ENCODE measurements around the gene UTS2B.
"Not testable (repeated sequence)": the region's sequence is repeated elsewhere in the genome, so short reads cannot be mapped to it uniquely, and the experiment has no call there.

Gene UTS2B

DNA sequence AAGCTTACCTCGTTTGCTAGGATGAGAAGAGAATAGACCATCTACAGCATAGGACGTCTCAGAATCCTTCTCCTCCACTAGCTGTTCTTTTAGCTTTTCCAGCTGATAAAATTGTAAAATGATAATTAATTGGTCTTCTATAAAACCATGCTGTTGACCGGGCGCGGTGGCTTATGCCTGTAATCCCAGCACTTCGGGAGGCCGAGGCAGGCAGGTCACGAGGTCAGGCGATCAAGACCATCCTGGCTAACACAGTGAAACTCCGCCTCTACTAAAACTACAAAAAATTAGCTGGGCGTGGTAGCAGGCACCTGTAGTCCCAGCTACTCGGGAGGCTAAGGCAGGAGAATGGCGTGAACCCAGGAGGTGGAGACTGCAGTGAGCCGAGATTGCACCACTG is 55.1 kb downstream of the UTS2B start:
- not testable (repeated sequence) for DNase-seq

DNA sequence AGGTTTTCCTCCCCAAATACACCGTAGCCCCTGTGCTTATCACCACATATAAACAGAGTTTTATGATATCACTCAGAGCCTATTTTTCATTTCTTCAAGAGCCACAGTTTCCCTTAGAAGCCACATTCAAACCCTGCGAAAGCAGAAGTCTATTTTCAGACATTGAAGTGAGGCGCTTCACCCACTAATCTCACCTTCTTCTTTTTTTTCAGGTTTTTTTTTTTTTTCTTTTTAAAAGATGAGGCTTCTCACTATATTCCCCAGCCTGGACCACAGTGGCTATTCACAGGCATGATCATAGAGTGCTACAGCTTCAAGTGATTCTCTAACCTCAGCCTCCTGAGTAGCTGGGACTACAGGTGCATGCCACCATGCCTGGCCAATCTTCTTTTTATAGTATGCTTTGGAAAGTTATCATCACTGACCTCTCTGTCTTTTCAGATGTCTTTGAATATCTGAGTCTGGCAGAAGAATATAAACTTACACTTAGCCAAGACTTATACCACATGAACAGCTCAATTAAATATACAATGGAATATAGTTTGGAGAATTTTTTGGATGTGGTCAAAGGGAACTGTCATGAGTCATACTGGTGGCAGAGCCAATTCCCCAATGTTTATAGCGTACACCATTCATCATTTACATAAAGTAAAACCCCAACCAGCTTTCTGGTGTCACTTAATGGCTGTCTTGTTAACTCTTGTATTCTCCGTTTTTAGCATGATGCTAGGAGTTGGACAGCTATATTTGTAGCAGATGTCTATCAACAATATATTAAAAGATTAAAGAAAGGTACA is 60.8 kb downstream of the UTS2B start:
- DNase-seq: no peak

GRCh38 chr3:191268737-191269136 is 61.6 kb downstream of the UTS2B start:
- no peak for DNase-seq

DNA sequence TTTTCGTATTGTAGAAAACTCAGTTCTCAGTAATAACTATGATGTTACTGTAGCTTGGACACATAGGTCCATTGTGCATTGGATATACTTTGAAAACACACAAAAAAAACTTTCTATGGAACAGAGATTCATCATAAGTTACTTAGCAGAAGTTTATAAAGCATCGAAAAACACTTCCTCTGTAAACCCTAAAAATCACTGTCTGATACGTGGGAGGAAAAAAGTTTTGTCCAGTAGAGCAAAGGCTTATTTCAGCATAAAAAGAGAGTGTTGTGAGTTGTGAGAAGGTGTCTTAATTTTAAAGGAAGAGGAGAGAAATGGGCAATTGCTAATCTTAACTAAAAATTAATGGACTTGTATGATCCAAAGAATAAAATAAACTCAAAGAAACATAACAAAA is 66.5 kb downstream of the UTS2B start:
- no peak for DNase-seq

DNA sequence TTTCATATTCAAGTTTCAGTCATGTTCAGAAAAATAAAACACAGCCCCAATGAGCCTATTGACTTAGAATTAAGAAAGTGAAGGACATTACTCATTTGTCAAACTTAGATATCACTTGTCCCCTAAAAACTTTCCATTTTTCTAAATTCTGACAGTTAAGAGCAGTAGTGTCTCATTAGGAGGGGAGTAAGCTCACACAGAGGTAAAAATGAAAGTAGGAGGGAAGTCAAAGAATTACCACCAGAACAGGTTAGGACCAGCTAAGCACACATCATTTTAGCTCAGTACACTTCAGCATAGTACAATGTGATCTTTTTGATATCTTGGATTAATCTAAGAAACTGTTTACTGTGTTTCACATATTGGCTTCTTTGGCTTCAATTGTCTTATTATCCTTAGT is 67.0 kb downstream of the UTS2B start:
- no peak for DNase-seq

GRCh38 chr3:191262650-191263049 is 67.7 kb downstream of the UTS2B start:
- DNase-seq: no peak

DNA sequence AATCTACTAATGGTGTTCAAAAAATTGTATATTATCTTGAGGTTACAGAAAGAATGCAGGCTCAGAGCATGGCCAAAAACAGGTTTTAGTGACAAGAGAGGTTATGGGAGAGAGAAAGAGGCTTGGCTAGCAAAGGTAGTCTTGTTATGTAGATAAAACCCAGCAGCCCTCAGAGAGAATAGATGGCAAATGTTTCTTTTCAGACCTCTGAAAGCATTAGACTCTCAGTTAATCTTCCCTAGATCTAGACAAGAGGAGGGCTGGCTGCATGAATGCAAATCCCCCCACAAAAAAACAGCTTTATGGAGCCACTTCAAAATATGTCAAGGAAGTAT is 69.1 kb downstream of the UTS2B start:
- DNase-seq: no peak

DNA sequence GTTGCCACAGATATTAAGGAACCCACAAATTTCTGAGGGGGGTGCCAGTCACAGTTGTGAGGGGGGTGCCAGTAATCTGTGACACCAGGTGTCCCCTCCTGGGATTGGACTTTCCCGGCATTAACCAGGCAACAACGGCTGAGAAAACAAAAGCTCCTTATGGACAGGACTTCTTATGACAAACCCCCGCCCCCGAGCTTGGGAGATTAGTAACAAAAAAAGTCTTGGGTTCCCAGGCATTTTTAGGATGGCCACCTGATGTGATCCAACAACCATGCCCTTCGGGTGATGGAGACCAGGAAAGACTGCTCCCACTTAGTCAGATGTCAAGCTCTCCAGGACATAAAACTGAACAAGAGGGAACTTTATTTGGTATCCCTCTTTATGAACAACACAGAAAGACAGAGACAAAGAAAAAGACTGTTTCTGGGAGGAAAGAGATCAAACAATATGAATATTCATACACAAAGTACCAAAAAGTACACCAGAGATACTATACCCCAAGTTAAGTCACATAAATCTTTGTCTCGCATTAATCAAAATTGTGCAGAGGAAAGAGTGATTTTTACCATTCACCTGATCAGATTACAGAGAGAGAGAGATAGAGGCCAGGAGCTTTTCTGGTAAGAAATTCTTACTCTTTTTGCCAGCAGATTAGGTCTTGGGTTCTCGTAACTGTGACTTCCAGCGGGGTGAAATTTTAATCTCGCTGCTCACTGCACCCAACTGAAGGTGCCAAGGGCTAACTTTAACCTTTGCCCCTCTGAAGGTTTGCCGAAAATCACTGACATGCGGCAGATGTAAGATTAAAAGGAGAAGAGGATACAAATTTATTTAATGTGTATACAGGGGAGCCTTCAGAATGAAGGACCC is 69.7 kb downstream of the UTS2B start:
- DNase-seq: no peak

DNA sequence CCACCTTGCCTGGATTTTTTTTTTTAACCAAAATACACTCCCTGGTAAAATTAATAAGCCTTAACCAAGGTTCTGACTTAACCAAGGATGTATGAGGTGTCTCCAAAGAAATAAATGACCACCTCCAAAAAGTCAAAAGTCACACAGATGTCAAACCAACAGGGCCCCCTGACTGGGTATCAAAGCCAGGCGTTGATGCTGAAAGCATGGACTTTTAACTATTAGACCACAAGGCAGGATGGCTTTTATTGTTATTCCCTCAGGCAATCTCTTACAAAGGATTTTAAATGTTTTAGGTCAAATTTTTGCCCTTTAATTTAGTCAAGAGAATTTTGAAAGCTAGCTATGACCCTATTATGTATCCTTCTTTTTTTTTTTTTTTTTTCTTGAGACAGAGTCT is 70.8 kb downstream of the UTS2B start:
- DNase-seq: no peak

GRCh38 chr3:191257286-191257685 is 73.0 kb downstream of the UTS2B start:
- no peak for DNase-seq

GRCh38 chr3:191256405-191256804 is 73.9 kb downstream of the UTS2B start:
- DNase-seq: no peak

GRCh38 chr3:191255156-191255555 is 75.2 kb downstream of the UTS2B start:
- DNase-seq: no peak

- no peak for DNase-seq
Measured at GRCh38 chr3:191254098-191254873, 76.0 kb downstream of the UTS2B start.

DNA sequence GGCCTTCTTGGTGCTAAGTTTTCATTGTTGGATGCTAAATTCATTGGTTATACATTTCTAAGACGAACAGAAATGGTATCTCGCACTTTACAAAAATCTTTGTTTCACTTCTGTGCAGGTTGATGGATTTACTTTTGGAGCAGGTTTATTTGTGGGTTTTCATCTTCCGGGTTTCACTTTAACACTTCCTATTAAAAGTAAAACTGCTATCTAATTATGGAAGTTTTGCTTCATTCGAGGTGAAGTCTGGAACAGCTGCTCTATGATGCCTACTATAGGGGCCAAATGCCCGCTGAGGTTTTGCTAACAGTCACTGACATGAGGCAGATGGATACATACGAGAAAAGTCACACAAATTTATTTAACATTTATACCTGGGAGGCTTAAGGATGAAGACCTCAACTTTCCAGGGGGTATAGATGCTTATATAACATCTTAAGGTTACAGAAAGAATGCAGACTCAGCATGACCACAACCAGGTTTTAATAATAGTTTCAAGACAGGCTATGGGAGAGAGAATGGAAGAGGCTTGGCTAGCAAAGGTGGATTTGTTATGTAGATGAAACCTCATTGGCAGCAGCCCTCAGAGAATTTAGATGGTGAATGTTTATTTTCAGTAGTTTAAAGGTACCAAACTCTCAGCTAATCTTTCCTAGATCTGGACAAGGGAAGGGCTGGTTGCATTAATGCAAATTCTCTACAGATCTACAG is 77.1 kb downstream of the UTS2B start:
- DNase-seq: no peak

DNA sequence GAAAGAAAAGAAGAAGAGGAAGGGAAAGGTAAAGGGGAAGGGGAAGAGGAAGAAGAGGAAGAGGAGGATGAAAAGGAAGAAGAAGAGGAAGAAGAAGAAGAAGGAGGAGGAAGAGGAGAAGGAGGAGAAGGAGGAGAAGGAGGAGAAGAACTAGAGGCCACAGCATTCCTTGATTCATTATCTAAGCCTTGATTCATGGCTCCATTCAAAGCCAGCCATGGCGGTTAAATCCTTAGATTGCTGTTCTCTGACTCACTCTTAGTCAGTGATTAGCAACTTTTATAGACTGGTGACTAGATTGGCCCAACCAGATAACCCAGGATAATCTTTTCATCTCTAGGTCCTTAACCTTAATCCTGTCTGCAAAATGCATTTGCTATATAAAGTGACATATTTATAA is 83.7 kb downstream of the UTS2B start:
- no peak for DNase-seq

GRCh38 chr3:191246034-191246433 is 84.3 kb downstream of the UTS2B start:
- not testable (repeated sequence) for DNase-seq

DNA sequence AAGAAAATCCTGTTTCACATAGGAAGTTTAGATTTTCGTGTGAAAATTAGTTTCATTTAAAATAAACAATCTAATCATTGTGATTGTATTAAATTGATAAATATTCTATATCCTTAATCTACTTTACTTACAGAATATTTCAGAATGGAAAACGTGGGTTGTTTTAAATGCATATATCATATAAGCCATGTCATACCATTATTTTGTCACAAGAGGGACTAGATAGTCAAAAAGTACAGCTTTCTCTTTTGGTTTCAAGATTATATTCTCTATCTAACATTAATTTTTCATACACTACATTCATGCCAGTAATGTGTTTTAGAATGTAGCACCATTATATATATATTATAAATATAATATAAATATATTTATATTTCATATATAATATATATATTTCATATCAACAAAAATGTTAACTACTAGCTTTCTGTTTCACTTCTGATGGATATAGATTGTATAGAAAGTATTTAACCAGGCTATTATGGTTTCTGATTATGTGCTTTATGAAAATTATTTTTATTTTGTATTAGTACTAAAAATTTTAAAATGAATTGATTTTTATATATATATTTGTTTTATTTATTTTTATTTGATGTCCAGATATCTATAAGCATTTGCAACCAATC is 86.0 kb downstream of the UTS2B start:
- DNase-seq: no peak

DNA sequence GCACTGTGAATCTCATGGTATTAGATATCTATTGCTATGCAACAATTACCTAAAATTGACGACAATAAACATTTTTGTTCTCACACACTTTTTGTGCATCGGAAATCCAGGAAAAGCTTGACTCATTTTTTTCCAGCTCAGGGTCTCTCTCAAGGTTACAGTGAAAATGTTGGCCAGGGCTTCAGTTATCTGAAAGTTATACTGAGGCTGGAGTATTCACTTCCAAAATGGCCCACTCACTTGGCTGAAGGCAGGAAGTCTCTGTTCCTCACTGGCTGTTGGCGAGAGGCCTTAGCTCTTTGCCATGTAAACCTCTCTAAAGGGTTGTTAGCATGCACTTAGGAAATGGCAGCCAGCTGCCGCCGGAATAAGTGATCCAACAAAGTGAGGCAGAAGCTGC is 89.8 kb downstream of the UTS2B start:
- no peak for DNase-seq

- DNase-seq: no peak
Measured at GRCh38 chr3:191239407-191240031, 90.8 kb downstream of the UTS2B start.

DNA sequence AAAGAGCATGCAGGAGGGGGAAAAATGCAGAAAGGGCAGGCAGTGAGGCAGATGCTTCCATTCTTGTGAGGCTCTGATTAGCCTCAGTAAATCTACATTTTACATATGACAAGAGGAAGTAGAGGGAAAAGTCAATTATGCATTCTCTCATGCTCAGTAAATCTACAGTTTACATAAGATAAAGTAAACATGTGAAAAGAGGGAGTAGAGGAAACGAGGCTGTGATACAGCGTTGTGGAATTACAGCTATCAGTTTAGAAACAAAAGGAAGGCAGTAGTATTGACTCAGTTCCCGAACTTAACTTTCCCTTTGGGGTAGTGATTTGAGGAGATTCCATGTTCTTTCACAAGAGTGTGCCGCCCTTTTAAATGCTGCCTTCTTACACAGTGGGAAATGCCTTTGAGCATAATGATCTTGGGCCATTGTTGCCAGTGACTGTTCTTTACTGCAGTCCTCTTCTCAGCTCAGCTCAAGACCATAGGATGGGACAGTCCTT is 92.0 kb downstream of the UTS2B start:
- no peak for DNase-seq

DNA sequence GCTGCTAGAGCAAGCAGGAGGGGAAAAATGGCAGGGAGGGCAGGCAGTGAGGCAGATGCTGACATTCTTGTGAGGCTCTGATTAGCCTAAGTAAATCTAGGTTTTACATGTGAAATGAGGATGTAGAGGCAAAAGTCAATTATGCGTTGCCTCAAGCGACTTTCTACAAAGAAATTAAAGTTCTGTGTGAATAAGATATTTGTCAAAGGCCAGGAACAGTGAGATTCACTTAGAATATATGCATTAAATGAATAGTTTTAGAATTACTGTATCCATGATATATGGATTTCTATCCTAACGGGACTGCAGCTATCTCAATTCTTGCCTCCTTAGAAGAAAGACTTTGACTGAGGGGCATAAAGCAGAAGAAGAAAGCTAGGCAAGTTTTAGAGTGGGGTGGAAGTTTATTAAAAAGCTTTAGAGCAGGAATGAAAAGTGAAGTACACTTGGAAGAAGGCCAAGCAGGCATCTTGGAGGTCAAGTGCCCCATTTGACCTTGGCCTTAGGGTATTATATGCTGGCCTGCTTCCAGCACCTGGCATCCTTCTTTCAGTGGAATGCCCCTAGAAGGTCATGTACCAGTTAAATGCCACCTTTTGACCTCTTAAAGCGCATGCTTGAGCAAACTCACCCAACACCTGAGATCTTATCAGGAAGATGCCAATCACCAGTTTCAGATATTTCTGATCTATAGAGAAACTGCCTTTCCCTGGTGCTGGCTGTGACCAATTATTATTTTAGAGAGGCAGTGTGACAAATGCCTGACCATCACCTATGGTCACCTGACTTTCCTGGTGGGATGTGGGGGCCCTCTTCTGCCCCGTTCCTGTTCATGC is 93.1 kb downstream of the UTS2B start:
- DNase-seq: no peak
